Type B pancreatic cell (in vitro differentiated cells): ENCODE results near the gene GPR37. TPM values are rescaled to one million over a fixed set of nuclear protein-coding genes. Genes with fewer than 3 reads are reported as not detected.

ENCODE experiments used
- DNase-seq: peaks from one replicate; pipeline ENCODE4 v3.0.0; 2021; ENCODE audit warnings: mixed read lengths; ENCODE audit not compliant: unreplicated experiment; ENCODE audit errors: extremely low spot score
- H3K27ac Mint-ChIP-seq: 2 replicates; pipeline ENCODE4 v1.8.0; 2021; ENCODE audit warnings: mild to moderate bottlenecking, mixed read lengths
- H3K27me3 Mint-ChIP-seq: 2 replicates; pipeline ENCODE4 v1.8.0; 2021; ENCODE audit warnings: mixed read lengths
- H3K36me3 Mint-ChIP-seq: 2 replicates; pipeline ENCODE4 v1.8.0; 2021; ENCODE audit warnings: mixed read lengths
- H3K4me1 Mint-ChIP-seq: one replicate; pipeline ENCODE4 v1.8.0; 2021; ENCODE audit warnings: mixed read lengths; ENCODE audit not compliant: unreplicated experiment
- H3K4me3 Mint-ChIP-seq: 2 replicates; pipeline ENCODE4 v1.8.0; 2021; ENCODE audit warnings: mild to moderate bottlenecking, mixed read lengths
- H3K9me3 Mint-ChIP-seq: 2 replicates; pipeline ENCODE4 v1.8.0; 2021; ENCODE audit warnings: mixed read lengths
- total RNA-seq: library from RNA; stranded (reverse); gene quantifications from 2 replicates; pipeline ENCODE4 v1.2.1, GENCODE V29; 2021; ENCODE audit warnings: low replicate concordance
- TF ChIP-seq, protein P1 (sequence below): fragments of 200-600 bp; sonication (generic); conservative IDR thresholded peaks from 2 replicates; pipeline ENCODE4 v1.5.0; 2021; ENCODE audit warnings: antibody characterized with exemption, mild to moderate bottlenecking

The GPR37 gene
- total RNA-seq, 1 donor from 2014 or later: 7.9 TPM

DNA sequence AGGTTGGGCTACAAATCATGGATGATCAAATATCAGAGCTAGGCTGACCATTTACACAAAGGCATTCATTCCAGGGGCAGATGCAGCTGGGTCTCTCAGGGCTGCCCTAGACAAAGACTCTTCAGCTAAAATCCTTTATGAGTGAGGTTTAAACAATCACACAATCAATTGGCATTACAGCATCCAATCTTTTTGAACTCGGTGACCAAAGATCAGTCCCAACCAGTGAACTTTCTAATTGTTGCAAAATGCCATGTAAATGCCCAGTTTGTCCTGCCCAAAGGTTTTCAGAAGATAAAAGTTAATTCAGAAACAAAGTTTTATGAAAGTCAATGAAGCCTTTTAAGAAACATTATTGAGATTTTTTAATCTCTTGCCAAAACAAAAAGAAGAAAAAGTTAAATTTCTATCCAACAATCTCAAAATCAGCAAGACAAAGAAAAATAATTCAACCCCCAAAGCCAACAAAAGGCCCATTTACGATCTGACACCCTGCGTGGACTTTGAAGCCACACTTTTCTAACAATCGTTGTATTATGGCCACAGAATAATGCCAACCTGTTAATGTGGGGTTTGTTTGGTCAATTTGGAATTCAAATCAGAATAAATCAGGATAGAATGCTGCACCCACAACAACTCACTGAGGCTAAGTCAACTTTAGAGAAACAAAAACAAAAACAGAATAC is 40.9 kb downstream of the GPR37 start:
- H3K36me3 Mint-ChIP-seq: no peaks in the 10 kb centered on the region
- H3K27ac Mint-ChIP-seq: no peak overlapping the region
- no peak for DNase-seq
- H3K4me1 Mint-ChIP-seq: no peaks in the 10 kb centered on the region
- H3K27me3 Mint-ChIP-seq: no peaks in the 10 kb centered on the region
- H3K9me3 Mint-ChIP-seq: no peaks in the 10 kb centered on the region
- TF ChIP-seq, protein P1, sequence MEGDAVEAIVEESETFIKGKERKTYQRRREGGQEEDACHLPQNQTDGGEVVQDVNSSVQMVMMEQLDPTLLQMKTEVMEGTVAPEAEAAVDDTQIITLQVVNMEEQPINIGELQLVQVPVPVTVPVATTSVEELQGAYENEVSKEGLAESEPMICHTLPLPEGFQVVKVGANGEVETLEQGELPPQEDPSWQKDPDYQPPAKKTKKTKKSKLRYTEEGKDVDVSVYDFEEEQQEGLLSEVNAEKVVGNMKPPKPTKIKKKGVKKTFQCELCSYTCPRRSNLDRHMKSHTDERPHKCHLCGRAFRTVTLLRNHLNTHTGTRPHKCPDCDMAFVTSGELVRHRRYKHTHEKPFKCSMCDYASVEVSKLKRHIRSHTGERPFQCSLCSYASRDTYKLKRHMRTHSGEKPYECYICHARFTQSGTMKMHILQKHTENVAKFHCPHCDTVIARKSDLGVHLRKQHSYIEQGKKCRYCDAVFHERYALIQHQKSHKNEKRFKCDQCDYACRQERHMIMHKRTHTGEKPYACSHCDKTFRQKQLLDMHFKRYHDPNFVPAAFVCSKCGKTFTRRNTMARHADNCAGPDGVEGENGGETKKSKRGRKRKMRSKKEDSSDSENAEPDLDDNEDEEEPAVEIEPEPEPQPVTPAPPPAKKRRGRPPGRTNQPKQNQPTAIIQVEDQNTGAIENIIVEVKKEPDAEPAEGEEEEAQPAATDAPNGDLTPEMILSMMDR: no peak
- H3K4me3 Mint-ChIP-seq: no peak overlapping the region

DNA sequence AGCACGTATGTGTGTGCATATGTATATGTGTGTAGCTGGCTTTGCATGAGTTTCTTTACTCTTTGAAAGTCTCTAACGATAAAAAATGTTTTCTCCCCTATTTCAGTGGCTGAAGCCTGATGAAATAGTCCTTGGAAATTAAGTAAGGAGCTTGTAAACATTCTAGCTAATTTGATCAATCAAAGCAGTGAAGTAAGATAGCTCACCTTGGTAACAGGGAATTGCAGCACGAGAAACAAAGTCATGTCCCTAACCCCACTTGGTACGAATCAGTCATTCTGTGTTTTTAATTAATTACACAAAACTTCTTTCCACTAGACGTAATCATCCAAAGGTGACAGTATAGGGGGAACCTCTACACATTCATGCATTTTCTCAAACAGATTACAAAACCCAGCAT is 41.5 kb downstream of the GPR37 start:
- Mint-ChIP-seq H3K4me3 (no peak overlapping the region), H3K4me1 (no peaks in the 10 kb centered on the region), H3K27ac (no peak overlapping the region), H3K36me3 (no peaks in the 10 kb centered on the region), H3K27me3 (no peaks in the 10 kb centered on the region), H3K9me3 (no peaks in the 10 kb centered on the region)
- no peak for DNase-seq
- TF ChIP-seq, protein P1: no peak

DNA sequence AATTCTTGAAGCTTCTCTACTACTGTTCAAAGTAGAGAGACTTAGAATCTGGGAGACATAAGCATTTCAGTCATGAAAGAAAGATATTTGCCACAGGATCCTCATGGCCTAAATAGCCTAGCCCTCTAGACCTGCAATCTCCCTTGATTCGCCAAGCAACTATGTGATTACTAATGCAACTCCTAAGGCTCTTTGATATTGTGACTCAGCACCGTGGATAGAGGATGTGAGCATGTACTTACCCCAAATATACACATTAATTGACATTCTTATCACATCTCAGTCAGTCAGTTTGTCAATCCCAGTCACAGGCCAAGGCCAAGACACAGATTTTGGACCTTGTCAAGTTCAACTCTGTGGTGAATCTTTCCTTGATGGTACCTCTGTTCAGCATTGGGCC is 42.6 kb downstream of the GPR37 start:
- H3K36me3 Mint-ChIP-seq: no peaks in the 10 kb centered on the region
- H3K9me3 Mint-ChIP-seq: no peaks in the 10 kb centered on the region
- TF ChIP-seq, protein P1: no peak
- H3K27me3 Mint-ChIP-seq: no peaks in the 10 kb centered on the region
- no peaks in the 10 kb centered on the region for H3K4me1 Mint-ChIP-seq
- H3K4me3 Mint-ChIP-seq: no peak overlapping the region
- H3K27ac Mint-ChIP-seq: no peak overlapping the region
- DNase-seq: no peak

DNA sequence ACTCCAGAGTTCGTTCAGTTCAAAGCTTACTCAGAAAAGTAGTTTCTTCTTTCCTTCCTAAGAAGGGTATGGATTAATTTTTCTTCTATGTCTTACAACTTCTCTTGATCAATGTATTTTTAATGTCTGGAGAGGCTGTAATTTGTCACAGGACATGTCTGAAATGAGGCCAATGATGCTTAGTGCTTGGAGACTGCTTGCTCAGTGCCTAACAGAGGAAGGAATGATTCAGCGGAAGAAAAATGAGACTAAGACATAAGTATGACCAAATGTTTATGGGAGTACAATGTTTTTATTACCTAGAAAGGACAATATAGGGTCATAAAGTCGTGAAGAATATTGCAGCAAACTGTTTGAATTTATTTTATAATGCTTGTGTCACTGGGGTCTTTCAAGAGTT is 43.3 kb downstream of the GPR37 start:
- Mint-ChIP-seq H3K27ac (no peak overlapping the region), H3K4me1 (no peaks in the 10 kb centered on the region), H3K36me3 (no peaks in the 10 kb centered on the region), H3K4me3 (no peak overlapping the region), H3K9me3 (no peaks in the 10 kb centered on the region), H3K27me3 (no peaks in the 10 kb centered on the region)
- TF ChIP-seq, protein P1: no peak
- no peak for DNase-seq

DNA sequence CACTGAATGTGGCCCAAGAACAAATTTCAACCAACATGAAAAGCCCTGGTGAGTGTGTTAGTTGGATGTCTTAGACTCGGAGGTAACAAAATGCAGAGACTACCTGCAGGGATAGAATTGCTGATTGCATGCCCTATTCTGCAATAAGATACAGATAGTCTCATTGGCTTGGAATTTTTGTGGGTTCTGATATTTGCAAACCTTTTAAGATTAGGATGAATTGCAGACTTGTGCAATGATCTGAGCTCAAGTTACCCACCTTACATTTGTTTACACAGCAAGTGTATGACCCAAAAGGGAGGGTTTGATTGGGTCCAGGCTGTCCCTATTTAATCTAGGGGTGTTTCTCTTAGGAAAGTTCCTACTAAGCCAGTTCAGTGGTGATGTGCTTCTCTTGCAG is 45.4 kb downstream of the GPR37 start:
- TF ChIP-seq, protein P1: no peak
- Mint-ChIP-seq H3K9me3 (no peaks in the 10 kb centered on the region), H3K4me1 (no peaks in the 10 kb centered on the region), H3K27ac (no peak overlapping the region), H3K27me3 (no peaks in the 10 kb centered on the region), H3K4me3 (no peak overlapping the region), H3K36me3 (no peaks in the 10 kb centered on the region)
- no peak for DNase-seq
